CD14-positive monocyte (primary cell): ENCODE results near the gene RAB6B. TPM values are rescaled to one million over a fixed set of nuclear protein-coding genes. Genes with fewer than 3 reads are reported as not detected.

ENCODE experiments used
- DNase-seq, 3 donors: peaks; one replicate each; pipeline ENCODE4 v3.0.0-alpha.2; 2011 to 2022
- H2AFZ ChIP-seq: 2 replicates; pipeline ENCODE4 v1.6.0; 2012; ENCODE audit warnings: mild to moderate bottlenecking, low read depth, low read length, inconsistent platforms; ENCODE audit not compliant: insufficient read depth, poor library complexity, severe bottlenecking
- H3K27ac ChIP-seq, 2 donors: 1 replicate in 1 of 2; 2 replicates in 1 of 2; pipeline ENCODE4 v1.5.1; 2012 to 2013; ENCODE audit warnings: low read length in 2 of 2, control low read depth in 1 of 2, inconsistent platforms in 1 of 2, low read depth in 1 of 2, mild to moderate bottlenecking in 1 of 2
- H3K27me3 ChIP-seq, 2 donors: one replicate each; pipeline versions ENCODE4 v1.6.0 to v1.6.1; 2011 to 2013; ENCODE audit warnings: low read length in 2 of 2; ENCODE audit not compliant: control insufficient read depth in 2 of 2, insufficient read depth in 2 of 2
- H3K36me3 ChIP-seq, 2 donors: replicated peaks in 1 of 2; 1 replicate in 1 of 2; 2 replicates in 1 of 2; pipeline versions ENCODE4 v1.5.1 to v1.6.1; 2012 to 2013; ENCODE audit warnings: low read length in 2 of 2, control low read depth in 1 of 2, inconsistent platforms in 1 of 2, mild to moderate bottlenecking in 1 of 2; ENCODE audit not compliant: insufficient read depth in 2 of 2, control insufficient read depth in 1 of 2
- H3K4me1 ChIP-seq, 2 donors: 1 replicate in 1 of 2; 2 replicates in 1 of 2; pipeline versions ENCODE4 v1.5.1 to v1.6.1; 2012 to 2013; ENCODE audit warnings: low read length in 2 of 2, control low read depth in 1 of 2, inconsistent platforms in 1 of 2, mild to moderate bottlenecking in 1 of 2, moderate library complexity in 1 of 2; ENCODE audit not compliant: insufficient read depth in 2 of 2, control insufficient read depth in 1 of 2
- H3K4me2 ChIP-seq: replicated peaks from 2 replicates; pipeline ENCODE3; 2012; ENCODE audit warnings: low read length, moderate library complexity, mild to moderate bottlenecking; ENCODE audit not compliant: poor library complexity, severe bottlenecking; ENCODE audit errors: extremely low read depth
- H3K4me3 ChIP-seq, 3 experiments: fragments of 200-600 bp in 1 of 3; sonication (generic) in 1 of 3; replicated peaks in 1 of 3; 1 replicate in 2 of 3; 2 replicates in 1 of 3; pipeline ENCODE4 v1.5.1; 2011 to 2013; ENCODE audit warnings: low read length in 3 of 3, mild to moderate bottlenecking in 3 of 3, control low read depth in 2 of 3, low read depth in 2 of 3, inconsistent platforms in 1 of 3, moderate library complexity in 1 of 3
- H3K79me2 ChIP-seq: 2 replicates; pipeline ENCODE4 v1.6.0; 2012; ENCODE audit warnings: mild to moderate bottlenecking, control low read depth, inconsistent platforms, low read length, moderate library complexity; ENCODE audit not compliant: insufficient read depth
- H3K9ac ChIP-seq: 2 replicates; pipeline ENCODE4 v1.6.0; 2017; ENCODE audit warnings: low read length, mild to moderate bottlenecking; ENCODE audit not compliant: insufficient read depth, poor library complexity, severe bottlenecking
- H3K9me3 ChIP-seq, 2 donors: replicated peaks in 1 of 2; 1 replicate in 1 of 2; 2 replicates in 1 of 2; pipeline versions ENCODE4 v1.5.1 to v1.6.1; 2012 to 2013; ENCODE audit warnings: low read length in 2 of 2, control low read depth in 1 of 2; ENCODE audit not compliant: control insufficient read depth in 1 of 2, insufficient read depth in 1 of 2
- H4K20me1 ChIP-seq: 2 replicates; pipeline ENCODE4 v1.6.0; 2012; ENCODE audit warnings: mild to moderate bottlenecking, low read length, control low read depth, moderate library complexity; ENCODE audit not compliant: insufficient read depth
- H3K27ac Mint-ChIP-seq, 7 donors: one replicate each; pipeline ENCODE4 v1.8.0; 2020; ENCODE audit warnings: mild to moderate bottlenecking in 7 of 7, mixed read lengths in 7 of 7, moderate library complexity in 6 of 7, inconsistent platforms in 2 of 7
- H3K27me3 Mint-ChIP-seq, 3 donors: one replicate each; pipeline ENCODE4 v1.8.0; 2021 to 2022; ENCODE audit warnings: low read depth in 3 of 3, mild to moderate bottlenecking in 3 of 3, mixed read lengths in 3 of 3, moderate library complexity in 3 of 3, inconsistent platforms in 1 of 3
- H3K36me3 Mint-ChIP-seq, 2 donors: one replicate each; pipeline ENCODE4 v1.8.0; 2020; ENCODE audit warnings: mixed read lengths in 2 of 2, inconsistent platforms in 1 of 2, mild to moderate bottlenecking in 1 of 2
- H3K4me1 Mint-ChIP-seq: one replicate; pipeline ENCODE4 v1.8.0; 2020; ENCODE audit warnings: mild to moderate bottlenecking, mixed read lengths
- H3K4me3 Mint-ChIP-seq, 2 donors: one replicate each; pipeline ENCODE4 v1.8.0; 2020; ENCODE audit warnings: mild to moderate bottlenecking in 2 of 2, mixed read lengths in 2 of 2, moderate library complexity in 1 of 2
- H3K9me3 Mint-ChIP-seq, 7 donors: one replicate each; pipeline ENCODE4 v1.8.0; 2020 to 2022; ENCODE audit warnings: mixed read lengths in 7 of 7, mild to moderate bottlenecking in 6 of 7, moderate library complexity in 6 of 7, inconsistent platforms in 2 of 7
- CTCF ChIP-seq: fragments of 200-600 bp; IDR thresholded peaks from one replicate; pipeline ENCODE4 v1.8.0; 2022; ENCODE audit warnings: antibody characterized with exemption, mild to moderate bottlenecking
- WGBS: methylation state at CpG from one replicate; pipeline ENCODE4 v1.1.5; 2013; ENCODE audit warnings: missing lambda C conversion rate; ENCODE audit not compliant: insufficient coverage; 5-methylcytosine and 5-hydroxymethylcytosine counted together
- intact Hi-C, 2 donors: fragments of 100-400 bp; cut with micrococcal nuclease; formaldehyde crosslinking; loops; one replicate each; pipeline versions ENCODE4 v1.15.0 to v1.15.1; 2023
- polyA plus RNA-seq, 3 donors: library from polyadenylated mRNA; depleted of rRNA in 1 of 3; unstranded in 2 of 3; stranded (reverse) in 1 of 3; fragments of 300-500 nt in 2 of 3; fragments of >200 nt in 1 of 3; fragmentation: Illumina TruSeq in 2 of 3; gene quantifications; 1 replicate in 2 of 3; 2 replicates in 1 of 3; pipeline ENCODE4 v1.2.3, GENCODE V29; 2012 to 2021

RAB6B gene
- polyA plus RNA-seq, 3 donors = 0.46 TPM; not detected in 2

- no peak for DNase-seq
- no peak for TF ChIP-seq CTCF
- H3K4me3 ChIP-seq = no peak overlapping the region
- no peaks in the 10 kb centered on the region for H3K79me2 ChIP-seq
- H3K27ac ChIP-seq = no peak overlapping the region
- no peak overlapping the region for H3K27ac Mint-ChIP-seq
- H3K36me3 ChIP-seq = no peaks in the 10 kb centered on the region
- no peak overlapping the region for H3K4me2 ChIP-seq
- H3K4me3 Mint-ChIP-seq = no peak overlapping the region
- peaks cover 4% of the 10 kb centered on the region for H3K4me1 Mint-ChIP-seq
- no peaks in the 10 kb centered on the region for H4K20me1 ChIP-seq
- no peak overlapping the region for H3K9ac ChIP-seq
- peaks cover 0 to 3% (median 0%) of the 10 kb centered on the region in 7 donors for H3K9me3 Mint-ChIP-seq
- H3K27me3 ChIP-seq = peaks cover 19 to 32% of the 10 kb centered on the region in 2 donors
- peaks cover 0 to 5% of the 10 kb centered on the region in 2 donors for H3K9me3 ChIP-seq
- intact Hi-C loops = no loop called here
- H3K27me3 Mint-ChIP-seq = peaks cover 32 to 43% (median 42%) of the 10 kb centered on the region in 3 donors
- H3K36me3 Mint-ChIP-seq = no peaks in the 10 kb centered on the region
- H3K4me1 ChIP-seq = peaks cover 0 to 3% of the 10 kb centered on the region in 2 donors
- no peak overlapping the region for H2AFZ ChIP-seq
Observed at GRCh38 chr3:133899311-133899710, 3.6 kb upstream of the RAB6B start.

GRCh38 chr3:133897547-133897946, 1.9 kb upstream of the RAB6B start:
- peaks cover 0 to 2% (median 0%) of the 10 kb centered on the region in 7 donors for H3K9me3 Mint-ChIP-seq

More at GRCh38 chr3:133897547-133897946, 1.9 kb upstream of the RAB6B start:
- H3K27me3 Mint-ChIP-seq = peaks cover 44 to 58% (median 50%) of the 10 kb centered on the region in 3 donors
- no peak for TF ChIP-seq CTCF
- no peaks in the 10 kb centered on the region for H3K79me2 ChIP-seq
- no peak overlapping the region for H3K9ac ChIP-seq
- intact Hi-C loops = no loop called here
- peaks cover 4% of the 10 kb centered on the region for H3K4me1 Mint-ChIP-seq
- WGBS = 100% methylated on average over 5 of the region's 7 CpGs
- peaks cover 0 to 3% of the 10 kb centered on the region in 2 donors for H3K4me1 ChIP-seq
- H3K27ac Mint-ChIP-seq = no peak overlapping the region
- no peaks in the 10 kb centered on the region for H4K20me1 ChIP-seq
- peaks cover 0 to 9% of the 10 kb centered on the region in 2 donors for H3K9me3 ChIP-seq
- no peak overlapping the region for H3K4me3 Mint-ChIP-seq
- DNase-seq = no peak
- H2AFZ ChIP-seq = no peak overlapping the region
- no peak overlapping the region for H3K4me3 ChIP-seq
- H3K36me3 ChIP-seq = no peaks in the 10 kb centered on the region
- peaks cover 26 to 46% of the 10 kb centered on the region in 2 donors for H3K27me3 ChIP-seq
- H3K27ac ChIP-seq = no peak overlapping the region
- H3K36me3 Mint-ChIP-seq = no peaks in the 10 kb centered on the region
- no peak overlapping the region for H3K4me2 ChIP-seq
